ENCODE data around the gene RPN1.

DNA sequence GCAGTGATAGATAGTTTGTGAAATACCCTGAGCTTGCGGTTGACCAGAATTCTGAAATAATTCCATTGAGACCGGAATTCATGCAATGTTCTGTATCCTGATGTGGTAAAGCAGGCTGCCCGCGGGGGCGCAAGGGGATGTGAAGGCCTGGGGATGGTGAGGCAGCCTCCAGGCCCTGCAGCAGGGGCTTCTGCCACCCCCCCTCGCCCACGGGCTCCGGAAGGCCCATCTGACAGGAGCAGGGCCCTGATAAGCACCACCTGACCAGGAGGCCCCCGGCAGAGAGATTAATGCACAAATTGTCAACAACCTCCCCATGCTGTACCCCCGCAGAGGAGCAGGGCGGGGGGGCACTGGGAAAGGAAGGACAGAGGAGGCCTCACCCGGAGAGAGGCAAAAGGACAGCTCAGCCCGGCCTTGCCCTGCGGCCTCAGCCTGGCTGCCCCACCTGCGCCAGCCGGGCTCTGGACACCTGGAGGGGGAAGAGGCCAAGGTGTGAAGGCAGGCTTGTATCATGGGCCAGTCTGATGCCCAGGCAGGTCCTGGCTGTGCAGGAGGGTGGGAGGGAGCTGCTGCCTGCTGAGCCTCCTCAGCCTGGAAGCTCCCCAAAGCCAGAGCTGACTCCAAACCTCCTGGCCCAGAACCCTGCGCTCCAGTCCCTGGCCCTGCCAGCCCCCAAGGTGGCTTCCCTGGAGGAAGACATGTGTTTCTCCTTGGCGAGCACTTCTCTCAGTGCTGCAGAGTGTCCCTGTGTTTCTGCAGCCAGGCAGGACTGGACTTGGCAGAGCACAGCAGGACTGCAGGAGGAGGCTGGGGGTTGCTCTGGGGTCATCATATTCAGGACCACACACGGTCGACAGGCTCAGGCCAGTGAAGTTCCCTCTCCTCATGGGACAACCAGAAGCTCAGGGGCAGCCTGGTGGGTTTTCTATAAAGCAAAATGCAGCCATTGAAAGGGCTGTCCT, 46.5 kb downstream of the RPN1 start:
- TF ChIP-seq EZH2 (IDR thresholded peaks at IDR 0.05; ENCODE audit: insufficient read depth, low read length): no peak
- TF ChIP-seq, protein P1, sequence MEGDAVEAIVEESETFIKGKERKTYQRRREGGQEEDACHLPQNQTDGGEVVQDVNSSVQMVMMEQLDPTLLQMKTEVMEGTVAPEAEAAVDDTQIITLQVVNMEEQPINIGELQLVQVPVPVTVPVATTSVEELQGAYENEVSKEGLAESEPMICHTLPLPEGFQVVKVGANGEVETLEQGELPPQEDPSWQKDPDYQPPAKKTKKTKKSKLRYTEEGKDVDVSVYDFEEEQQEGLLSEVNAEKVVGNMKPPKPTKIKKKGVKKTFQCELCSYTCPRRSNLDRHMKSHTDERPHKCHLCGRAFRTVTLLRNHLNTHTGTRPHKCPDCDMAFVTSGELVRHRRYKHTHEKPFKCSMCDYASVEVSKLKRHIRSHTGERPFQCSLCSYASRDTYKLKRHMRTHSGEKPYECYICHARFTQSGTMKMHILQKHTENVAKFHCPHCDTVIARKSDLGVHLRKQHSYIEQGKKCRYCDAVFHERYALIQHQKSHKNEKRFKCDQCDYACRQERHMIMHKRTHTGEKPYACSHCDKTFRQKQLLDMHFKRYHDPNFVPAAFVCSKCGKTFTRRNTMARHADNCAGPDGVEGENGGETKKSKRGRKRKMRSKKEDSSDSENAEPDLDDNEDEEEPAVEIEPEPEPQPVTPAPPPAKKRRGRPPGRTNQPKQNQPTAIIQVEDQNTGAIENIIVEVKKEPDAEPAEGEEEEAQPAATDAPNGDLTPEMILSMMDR (IDR thresholded peaks at IDR 0.05; ENCODE audit: insufficient read depth, low read depth, low read length): no peak

Data from astrocyte (in vitro differentiated cells and primary cell).